Hematopoietic multipotent progenitor cell (in vitro differentiated cells): ENCODE results near the gene ART1. TPM values are rescaled to one million over a fixed set of nuclear protein-coding genes. Genes with fewer than 3 reads are reported as not detected.
"Not testable (repeated sequence)": the region's sequence is repeated elsewhere in the genome, so short reads cannot be mapped to it uniquely, and the experiment has no call there.

Experiments
- DNase-seq, 3 donors: peaks; one replicate each; pipeline ENCODE4 v3.0.0-alpha.2; 2011 to 2015; ENCODE audit warnings: low read depth in 2 of 3, low spot score in 2 of 3
- total RNA-seq: library from RNA; depleted of rRNA; stranded (reverse); fragments of >200 nt; gene quantifications from one replicate; pipeline ENCODE4 v1.2.3, GENCODE V29; 2012

The ART1 gene, protein sequence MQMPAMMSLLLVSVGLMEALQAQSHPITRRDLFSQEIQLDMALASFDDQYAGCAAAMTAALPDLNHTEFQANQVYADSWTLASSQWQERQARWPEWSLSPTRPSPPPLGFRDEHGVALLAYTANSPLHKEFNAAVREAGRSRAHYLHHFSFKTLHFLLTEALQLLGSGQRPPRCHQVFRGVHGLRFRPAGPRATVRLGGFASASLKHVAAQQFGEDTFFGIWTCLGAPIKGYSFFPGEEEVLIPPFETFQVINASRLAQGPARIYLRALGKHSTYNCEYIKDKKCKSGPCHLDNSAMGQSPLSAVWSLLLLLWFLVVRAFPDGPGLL
- not detected for total RNA-seq

DNA sequence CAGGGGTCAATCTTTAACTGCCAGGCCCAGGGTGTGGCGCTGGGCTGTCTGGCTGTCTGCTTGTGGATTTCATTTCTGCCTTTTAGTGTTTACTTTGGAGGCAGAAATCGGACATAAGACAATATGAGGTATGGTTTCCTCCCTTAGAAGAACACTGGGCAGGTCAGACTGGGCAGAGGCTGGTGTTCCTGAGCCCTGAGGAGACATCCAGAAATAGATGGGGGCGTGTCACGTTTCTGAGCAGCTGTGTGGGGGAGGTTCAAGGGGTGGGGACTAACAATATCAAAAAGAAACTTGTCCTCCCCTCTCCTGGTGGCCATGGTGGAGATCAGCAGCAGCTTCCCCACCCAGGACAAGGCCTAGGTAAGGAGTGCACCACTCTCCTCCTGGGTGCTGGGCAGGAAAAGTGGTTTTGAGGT, at the start of gene ART1:
TSS of gene ART1 (plus strand) at position 312 of the 419 bp plus-strand sequence. CDS start 14,086 bp downstream, outside the sequence.
- no peak for DNase-seq

- not testable (repeated sequence) for DNase-seq
Measured at GRCh38 chr11:3597743-3598142, 47.2 kb upstream of the ART1 start.

GRCh38 chr11:3600201-3600600, 44.7 kb upstream of the ART1 start:
- not testable (repeated sequence) for DNase-seq

- DNase-seq, result no peak
Measured at GRCh38 chr11:3604167-3604566, 40.8 kb upstream of the ART1 start.

DNA sequence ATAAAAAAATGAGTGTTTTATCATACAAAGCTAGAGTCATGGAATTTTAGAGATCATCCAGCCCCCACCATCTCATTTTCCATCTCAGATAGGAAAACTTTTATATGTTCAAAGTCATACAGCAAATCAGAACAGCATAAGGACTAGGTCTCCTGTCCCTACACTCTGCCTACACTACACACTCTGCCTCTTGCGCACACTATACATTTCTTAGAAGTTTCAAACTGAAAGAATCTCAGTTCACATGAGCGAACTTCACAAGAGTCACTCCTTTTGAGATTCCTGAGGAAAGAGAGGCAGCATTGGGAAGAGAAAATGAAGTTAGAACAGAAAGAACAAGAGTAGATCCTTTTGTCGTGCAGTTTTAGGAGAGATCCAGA, 39.7 kb upstream of the ART1 start:
- DNase-seq, result no peak

- no peak for DNase-seq
Measured at GRCh38 chr11:3605771-3606203, 39.1 kb upstream of the ART1 start.

- peak in 2 of 3 donors; percentile 26 to 66 for DNase-seq
Measured at GRCh38 chr11:3609416-3610265, 35.3 kb upstream of the ART1 start.

DNA sequence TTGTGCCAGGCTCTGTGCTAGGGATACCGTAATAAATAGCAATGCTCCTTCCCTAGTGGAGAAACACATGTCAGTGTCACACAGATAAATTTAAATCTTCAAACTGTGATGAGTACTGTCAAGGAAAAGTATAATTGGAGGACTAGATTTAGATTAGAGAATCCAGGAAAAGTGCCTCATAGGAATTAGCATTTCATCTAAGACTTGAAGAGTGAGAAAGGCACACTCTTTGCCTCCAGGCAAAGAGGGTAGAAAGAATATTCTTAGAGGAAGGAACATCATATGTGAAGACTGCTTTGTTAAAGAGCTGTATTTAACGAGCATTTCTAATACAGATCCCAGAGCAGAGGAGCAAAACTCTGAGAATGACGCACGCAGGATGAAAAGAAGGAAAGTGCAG, 34.1 kb upstream of the ART1 start:
- DNase-seq, result no peak

GRCh38 chr11:3611976-3612678, 32.8 kb upstream of the ART1 start:
- DNase-seq, result no peak

DNA sequence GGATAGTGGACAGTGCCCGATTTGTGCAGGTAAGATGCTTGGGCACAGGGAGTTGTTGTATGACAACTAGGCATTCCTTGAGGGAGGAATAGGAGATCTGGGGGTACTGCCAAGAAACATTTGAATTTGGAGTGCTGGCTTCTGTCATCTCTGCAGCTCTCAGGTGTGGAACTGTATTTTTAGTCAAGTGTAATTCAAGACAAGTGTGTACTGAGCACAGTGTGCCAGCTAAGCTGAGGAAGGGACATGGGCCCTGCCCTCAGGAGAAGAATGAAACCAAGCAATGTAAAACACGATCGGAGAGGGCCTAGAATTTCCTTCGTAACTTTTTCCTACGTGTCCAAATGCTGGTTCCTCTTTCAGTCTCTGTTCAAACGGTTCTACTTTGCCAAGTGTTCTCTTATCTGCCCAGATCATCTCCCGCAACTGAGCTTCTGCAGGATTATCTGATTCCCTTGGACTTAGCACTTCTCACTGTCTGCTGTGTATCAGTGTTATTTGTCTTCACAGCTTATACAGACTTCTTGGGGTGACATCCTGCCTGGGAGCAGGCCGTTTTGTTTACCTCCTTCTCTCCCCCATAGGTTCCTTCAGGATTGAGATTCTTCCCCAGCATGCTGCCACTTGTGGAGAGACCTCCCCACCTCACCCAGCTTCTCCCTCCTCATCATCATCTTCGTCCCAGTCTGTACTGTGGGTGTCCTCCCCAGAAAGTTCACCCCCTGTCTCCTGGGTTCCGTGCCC, 30.8 kb upstream of the ART1 start:
- DNase-seq, result peak in 2 of 3 donors; percentile 31 to 44

GRCh38 chr11:3614742-3615171, 30.2 kb upstream of the ART1 start:
- peak in 2 of 3 donors; percentile 86 to 89 for DNase-seq

- no peak for DNase-seq
Measured at GRCh38 chr11:3615998-3616397, 28.9 kb upstream of the ART1 start.

DNA sequence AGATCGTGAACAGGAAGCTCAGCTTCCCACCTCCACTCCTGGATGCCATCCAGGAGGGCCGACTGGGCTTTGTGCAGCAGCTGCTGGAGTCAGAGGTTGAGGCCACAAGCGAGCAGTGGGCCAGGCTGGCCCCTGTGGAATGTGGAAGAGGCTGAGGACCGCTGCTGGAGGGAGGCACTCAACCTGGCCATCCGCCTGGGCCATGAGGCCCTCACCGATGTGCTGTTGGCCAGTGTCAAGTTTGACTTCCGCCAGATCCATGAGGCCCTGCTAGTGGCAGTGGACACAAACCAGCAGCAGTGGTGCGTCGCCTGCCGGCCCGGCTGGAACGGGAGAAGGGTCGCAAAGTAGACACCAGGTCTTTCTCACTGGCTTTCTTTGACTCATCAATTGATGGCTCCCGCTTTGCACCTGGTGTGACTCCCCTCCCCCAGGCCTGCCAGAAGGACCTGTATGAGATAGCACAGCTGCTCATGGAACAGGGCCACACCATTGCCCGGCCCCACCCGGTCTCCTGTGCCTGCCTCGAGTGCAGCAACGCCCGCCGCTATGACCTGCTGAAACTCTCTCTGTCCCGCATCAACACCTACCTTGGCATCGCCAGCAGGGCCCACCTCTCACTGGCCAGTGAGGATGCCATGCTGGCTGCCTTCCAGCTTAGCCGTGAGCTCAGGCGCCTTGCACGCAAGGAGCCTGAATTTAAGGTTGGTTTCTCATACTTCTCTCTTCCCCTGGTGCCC, 28.0 kb upstream of the ART1 start:
- DNase-seq, result no peak

GRCh38 chr11:3617990-3618389, 26.9 kb upstream of the ART1 start:
- no peak for DNase-seq

GRCh38 chr11:3622521-3622920, 22.4 kb upstream of the ART1 start:
- DNase-seq, result no peak

- DNase-seq, result no peak
Measured at GRCh38 chr11:3623121-3623520, 21.8 kb upstream of the ART1 start.

DNA sequence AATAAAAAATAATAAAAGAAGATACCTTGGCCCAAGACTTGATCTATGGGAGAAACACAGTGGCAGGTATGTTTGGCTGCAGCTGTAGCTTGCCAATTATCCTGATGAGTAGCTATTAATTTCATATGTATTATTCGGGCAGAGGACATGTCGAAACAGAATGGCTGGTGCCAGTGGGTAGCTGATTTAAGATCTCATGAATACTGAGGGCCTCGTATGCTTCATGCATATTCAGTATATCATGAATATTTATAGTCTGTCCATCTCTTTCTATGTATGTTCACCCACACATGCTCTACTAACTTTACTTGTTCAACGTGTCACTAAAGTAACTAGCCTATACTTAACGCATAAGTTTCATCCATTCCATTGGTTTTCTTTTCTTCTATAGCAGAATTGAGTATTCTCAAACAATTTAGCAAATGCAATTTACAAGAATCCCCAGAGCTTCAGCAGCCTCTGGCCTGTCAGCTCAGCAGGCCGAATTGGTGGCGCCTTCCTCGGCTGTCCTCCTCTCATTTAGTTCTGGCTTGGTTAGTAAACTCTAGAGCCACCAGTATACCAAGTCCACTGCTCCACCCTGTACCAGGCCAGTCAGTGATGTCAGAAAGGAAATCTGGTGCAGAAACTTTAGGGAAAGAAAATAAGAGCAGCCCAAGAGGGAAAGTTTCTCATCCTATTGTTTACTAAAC, 21.0 kb upstream of the ART1 start:
- no peak for DNase-seq

DNA sequence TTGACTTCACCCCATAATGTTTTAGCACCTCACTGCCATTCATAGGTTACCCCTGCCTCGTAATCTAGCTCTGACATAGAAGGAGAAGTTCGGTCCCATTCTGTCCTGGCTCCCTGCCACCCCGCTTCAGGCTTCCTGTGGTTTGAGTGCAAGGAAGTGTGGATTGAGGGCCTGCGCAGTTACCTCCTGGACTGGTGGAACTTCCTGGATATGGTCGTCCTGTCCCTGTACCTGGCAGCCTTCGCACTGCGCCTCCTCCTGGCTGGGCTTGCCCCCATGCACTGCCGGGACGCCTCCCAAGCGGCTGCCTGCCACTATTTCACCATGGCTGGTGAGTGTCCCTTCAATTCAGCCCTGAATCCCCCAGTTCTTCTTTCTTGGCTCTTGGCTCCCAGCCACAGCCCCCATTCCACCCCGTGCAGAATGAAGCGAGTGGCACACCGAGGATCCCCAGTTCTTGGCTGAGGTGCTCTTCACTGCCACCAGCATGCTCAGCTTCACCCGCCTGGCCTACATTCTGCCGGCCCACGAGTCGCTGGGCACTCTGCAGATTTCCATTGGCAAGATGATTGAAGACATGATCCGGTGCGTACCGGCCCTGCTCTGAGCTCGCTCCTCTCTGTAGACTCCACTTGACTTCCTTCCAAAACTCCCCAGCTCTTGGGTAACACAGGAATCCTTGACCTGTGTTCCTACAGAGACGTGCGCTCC, 18.5 kb upstream of the ART1 start:
- peak in 2 of 3 donors; percentile 94 to 99 for DNase-seq
